GM23248 (cell line): ENCODE data around the gene LHX5. TPM values are rescaled to one million over a fixed set of nuclear protein-coding genes. Genes with fewer than 3 reads are reported as not detected.
"Not testable (repeated sequence)": the region's sequence is repeated elsewhere in the genome, so short reads cannot be mapped to it uniquely, and the experiment has no call there.

ENCODE experiments used
- DNase-seq: peaks from one replicate; pipeline ENCODE4 v3.0.0-alpha.2; 2015
- H2AFZ ChIP-seq: fragments of 200-600 bp; sonication (generic); 2 replicates; pipeline ENCODE4 v1.6.1; 2016; ENCODE audit warnings: antibody characterized with exemption
- H3F3A ChIP-seq: fragments of 200-600 bp; sonication (generic); 2 replicates; pipeline ENCODE4 v1.6.1; 2016; ENCODE audit warnings: mild to moderate bottlenecking, antibody characterized with exemption, mixed run types; ENCODE audit not compliant: insufficient read depth
- H3K27ac ChIP-seq: fragments of 200-600 bp; sonication (generic); 2 replicates; pipeline ENCODE4 v1.5.1; 2016; ENCODE audit warnings: mild to moderate bottlenecking
- H3K27me3 ChIP-seq: fragments of 200-600 bp; sonication (generic); replicated peaks from 2 replicates; pipeline ENCODE4 v1.6.1; 2016; ENCODE audit warnings: mild to moderate bottlenecking; ENCODE audit not compliant: insufficient read depth
- H3K36me3 ChIP-seq: fragments of 200-600 bp; sonication (generic); 2 replicates; pipeline ENCODE4 v1.6.1; 2016; ENCODE audit warnings: low read depth, mild to moderate bottlenecking
- H3K4me1 ChIP-seq: fragments of 200-600 bp; sonication (generic); 2 replicates; pipeline ENCODE4 v1.6.1; 2016; ENCODE audit warnings: mild to moderate bottlenecking; ENCODE audit not compliant: insufficient read depth
- H3K4me2 ChIP-seq: fragments of 200-600 bp; sonication (generic); one replicate; pipeline ENCODE4 v1.6.1; 2016; ENCODE audit warnings: mild to moderate bottlenecking; ENCODE audit not compliant: unreplicated experiment
- H3K4me3 ChIP-seq: fragments of 200-600 bp; sonication (generic); 2 replicates; pipeline ENCODE4 v1.5.1; 2016; ENCODE audit warnings: mild to moderate bottlenecking
- H3K79me2 ChIP-seq: fragments of 200-600 bp; sonication (generic); 2 replicates; pipeline ENCODE4 v1.6.1; 2016; ENCODE audit warnings: mild to moderate bottlenecking; ENCODE audit not compliant: insufficient read depth
- H3K9ac ChIP-seq: fragments of 200-600 bp; sonication (generic); 2 replicates; pipeline ENCODE4 v1.6.1; 2016; ENCODE audit warnings: mild to moderate bottlenecking
- H3K9me2 ChIP-seq: fragments of 200-600 bp; sonication (generic); 2 replicates; pipeline ENCODE4 v1.6.1; 2016; ENCODE audit warnings: mixed run types, mild to moderate bottlenecking, moderate library complexity; ENCODE audit not compliant: insufficient read depth
- H3K9me3 ChIP-seq: fragments of 200-600 bp; sonication (generic); one replicate; pipeline ENCODE4 v1.6.1; 2017; ENCODE audit warnings: low read depth
- H4K20me1 ChIP-seq: fragments of 200-600 bp; sonication (generic); 2 replicates; pipeline ENCODE4 v1.6.0; 2016; ENCODE audit not compliant: insufficient read depth
- EZH2 ChIP-seq: fragments of 200-600 bp; sonication (generic); IDR thresholded peaks from 2 replicates; pipeline ENCODE4 v1.6.1; 2018; ENCODE audit warnings: antibody characterized with exemption, mild to moderate bottlenecking; ENCODE audit not compliant: insufficient read depth, poor library complexity, severe bottlenecking
- EZH2phosphoT487 ChIP-seq: fragments of 200-600 bp; sonication (generic); IDR thresholded peaks from 2 replicates; pipeline ENCODE4 v1.6.1; 2018; ENCODE audit warnings: antibody characterized with exemption, moderate library complexity, mild to moderate bottlenecking, low read depth; ENCODE audit not compliant: insufficient read depth
- WGBS, 2 experiments: methylation state at CpG; one replicate each; pipeline ENCODE4 v1.1.6; 2015 to 2017; ENCODE audit warnings: low lambda C conversion rate in 2 of 2, low coverage in 1 of 2; ENCODE audit errors: missing lambda C conversion rate in 2 of 2; 5-methylcytosine and 5-hydroxymethylcytosine counted together
- in situ Hi-C: fragments of 300-500 bp; cut with MboI; formaldehyde crosslinking; loops from 2 replicates; pipeline ENCODE4 v1.15.0; 2020
- polyA plus RNA-seq: library from polyadenylated mRNA; unstranded; fragments of >200 nt; fragmentation: Nextera tagmentation; extraction: Ambion mirVana; gene quantifications from 2 replicates; pipeline ENCODE4 v1.2.1, GENCODE V29; 2016
- total RNA-seq: library from RNA; depleted of rRNA; stranded (reverse); fragments of >200 nt; shearing (Covaris generic); gene quantifications from 2 replicates; pipeline ENCODE4 v1.2.3, GENCODE V29; 2014

LHX5 gene
- total and polyA plus RNA-seq, 2 experiments from 2014 or later: not detected

DNA sequence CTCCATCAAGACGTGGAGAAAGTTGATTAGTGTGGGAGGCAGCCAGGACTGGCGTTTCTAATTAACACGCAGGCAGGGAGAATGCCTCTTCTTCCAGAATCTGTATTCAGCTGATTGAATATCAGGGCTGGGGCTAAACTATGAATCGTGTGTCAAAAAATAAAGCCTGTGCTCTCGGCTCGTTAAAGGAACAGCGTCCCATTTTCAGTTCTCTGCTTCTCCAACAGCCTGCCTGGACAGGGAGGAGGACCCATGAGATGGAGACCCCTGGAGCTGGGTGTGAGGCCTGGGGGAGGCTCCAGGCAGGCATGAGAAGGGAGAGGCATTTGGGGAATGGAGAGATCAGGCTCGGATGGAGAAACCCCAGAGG, 28.6 kb upstream of the LHX5 start:
- H3K4me3 ChIP-seq: no peak overlapping the region
- no peaks in the 10 kb centered on the region for H4K20me1 ChIP-seq
- H3K27ac ChIP-seq: no peak overlapping the region
- H3K36me3 ChIP-seq: no peaks in the 10 kb centered on the region
- no peaks in the 10 kb centered on the region for H3K9me3 ChIP-seq
- H3F3A ChIP-seq: no peaks in the 10 kb centered on the region
- no peaks in the 10 kb centered on the region for H3K9me2 ChIP-seq
- H3K4me1 ChIP-seq: no peaks in the 10 kb centered on the region
- no peak for DNase-seq
- TF ChIP-seq EZH2 (no peak), EZH2phosphoT487 (no peak)
- no peak overlapping the region for H3K4me2 ChIP-seq
- no peaks in the 10 kb centered on the region for H3K79me2 ChIP-seq
- in situ Hi-C loops: no loop called here
- H2AFZ ChIP-seq: no peak overlapping the region
- WGBS, 2 experiments: 6 to 13% methylated on average over 8 of the region's 8 CpGs
- no peak overlapping the region for H3K9ac ChIP-seq
- peaks cover 16% of the 10 kb centered on the region for H3K27me3 ChIP-seq

DNA sequence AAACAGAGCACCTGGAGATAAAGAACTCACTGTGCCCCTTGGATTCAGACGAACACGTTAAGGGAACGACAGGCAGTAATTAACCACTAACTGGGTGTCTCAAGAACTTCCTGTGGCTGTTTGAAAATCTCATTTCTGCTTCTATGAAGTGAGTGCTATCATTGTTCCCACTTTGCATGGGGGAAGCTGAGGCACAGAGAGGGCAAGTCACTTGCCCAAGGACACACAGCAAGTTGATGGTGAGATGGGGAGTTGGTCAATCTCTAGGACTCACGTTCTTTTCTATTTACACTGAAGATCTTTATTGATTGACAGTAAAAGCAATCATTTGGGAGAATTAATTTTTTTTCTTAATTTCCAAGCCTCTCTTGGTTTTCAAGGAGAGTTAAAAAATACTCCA, 26.8 kb upstream of the LHX5 start:
- no peaks in the 10 kb centered on the region for H3K9me2 ChIP-seq
- in situ Hi-C loops: no loop called here
- no peak overlapping the region for H3K4me3 ChIP-seq
- no peak overlapping the region for H3K4me2 ChIP-seq
- H3K9me3 ChIP-seq: no peaks in the 10 kb centered on the region
- H3K4me1 ChIP-seq: no peaks in the 10 kb centered on the region
- H2AFZ ChIP-seq: no peak overlapping the region
- H3K36me3 ChIP-seq: no peaks in the 10 kb centered on the region
- H4K20me1 ChIP-seq: no peaks in the 10 kb centered on the region
- H3K27me3 ChIP-seq: peaks cover 16% of the 10 kb centered on the region
- H3F3A ChIP-seq: no peaks in the 10 kb centered on the region
- no peak for DNase-seq
- no peak for TF ChIP-seq EZH2phosphoT487
- TF ChIP-seq EZH2: no peak
- H3K27ac ChIP-seq: no peak overlapping the region
- H3K79me2 ChIP-seq: no peaks in the 10 kb centered on the region
- 34 to 45% methylated on average over 4 of the region's 4 CpGs for WGBS, 2 experiments
- no peak overlapping the region for H3K9ac ChIP-seq

DNA sequence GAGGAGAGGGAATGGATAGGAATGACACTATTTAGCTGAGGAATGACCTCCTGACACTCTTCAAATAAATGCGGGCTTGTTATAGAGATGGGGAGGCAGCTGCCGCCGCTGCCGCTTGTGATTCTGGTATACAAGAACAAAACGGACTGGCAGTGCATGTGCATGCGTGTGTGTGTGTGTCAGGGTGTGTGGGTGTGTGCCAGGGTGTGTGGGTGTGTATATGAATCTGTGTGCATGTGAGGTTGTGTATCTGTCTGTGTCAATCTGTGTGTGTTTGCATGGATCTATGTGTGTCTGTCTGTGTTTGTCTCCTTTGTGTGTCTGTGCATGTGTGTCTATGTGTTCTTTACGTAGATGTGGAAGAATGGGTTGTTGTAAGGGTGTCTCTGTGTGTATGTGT, 26.0 kb upstream of the LHX5 start:
- H3K4me2 ChIP-seq: no peak overlapping the region
- no peak for DNase-seq
- no peaks in the 10 kb centered on the region for H3F3A ChIP-seq
- H3K36me3 ChIP-seq: no peaks in the 10 kb centered on the region
- H3K27me3 ChIP-seq: peaks cover 16% of the 10 kb centered on the region
- H3K9me2 ChIP-seq: no peaks in the 10 kb centered on the region
- TF ChIP-seq EZH2phosphoT487: no peak
- TF ChIP-seq EZH2: no peak
- H3K4me3 ChIP-seq: no peak overlapping the region
- 59 to 66% methylated on average over 7 of the region's 7 CpGs for WGBS, 2 experiments
- H3K27ac ChIP-seq: no peak overlapping the region
- no peak overlapping the region for H3K9ac ChIP-seq
- in situ Hi-C loops: no loop called here
- H3K4me1 ChIP-seq: no peaks in the 10 kb centered on the region
- H3K79me2 ChIP-seq: no peaks in the 10 kb centered on the region
- no peak overlapping the region for H2AFZ ChIP-seq
- no peaks in the 10 kb centered on the region for H3K9me3 ChIP-seq
- H4K20me1 ChIP-seq: no peaks in the 10 kb centered on the region

DNA sequence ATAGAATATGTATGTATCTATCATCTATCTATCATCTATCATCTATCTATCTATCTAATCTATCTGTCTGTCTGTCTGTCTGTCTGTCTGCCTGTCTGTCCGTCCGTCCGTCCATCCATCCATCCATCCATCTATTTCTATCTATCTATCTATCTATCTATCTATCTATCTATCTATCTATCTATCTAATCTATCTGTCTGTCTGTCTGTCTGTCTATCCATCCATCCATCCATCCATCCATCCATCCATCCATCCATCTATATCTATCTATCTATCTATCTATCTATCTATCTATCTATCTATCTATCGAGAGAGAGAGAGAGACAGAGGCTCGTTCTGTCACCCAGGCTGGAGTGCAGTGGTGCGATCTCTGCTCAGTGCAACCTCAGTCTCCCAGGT, 24.3 kb upstream of the LHX5 start:
- H3K4me1 ChIP-seq, in situ Hi-C loops, H3K9me3 ChIP-seq, H4K20me1 ChIP-seq, H3K79me2 ChIP-seq, H3F3A ChIP-seq, H2AFZ ChIP-seq, H3K36me3 ChIP-seq, H3K4me3 ChIP-seq, H3K9ac ChIP-seq, DNase-seq, H3K27ac ChIP-seq, H3K9me2 ChIP-seq, H3K4me2 ChIP-seq: not testable (repeated sequence)
- WGBS, 2 experiments: 79 to 82% methylated on average over 6 of the region's 6 CpGs
- H3K27me3 ChIP-seq: peaks cover 15% of the 10 kb centered on the region

DNA sequence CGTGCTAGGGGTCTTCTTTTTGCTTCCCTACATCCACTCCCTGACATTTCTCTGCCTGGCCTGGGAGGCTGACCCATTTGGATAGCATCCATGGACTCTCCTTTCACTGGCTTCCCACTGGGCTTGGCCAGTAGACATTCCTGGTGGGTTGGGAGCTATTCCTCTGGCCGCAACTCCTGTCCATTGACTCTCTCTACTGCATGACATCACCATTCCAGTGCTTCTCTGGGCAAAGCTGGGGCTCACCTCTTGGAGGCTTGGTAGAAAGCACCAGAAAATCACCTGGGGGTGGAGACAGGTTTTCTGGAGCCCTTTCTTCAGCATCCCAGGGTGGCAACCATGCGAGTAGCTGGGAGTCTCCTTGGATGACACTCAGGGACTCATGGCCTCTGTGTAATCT, 16.7 kb upstream of the LHX5 start:
- in situ Hi-C loops: no loop called here
- H3K36me3 ChIP-seq: no peaks in the 10 kb centered on the region
- no peaks in the 10 kb centered on the region for H4K20me1 ChIP-seq
- H3F3A ChIP-seq: no peaks in the 10 kb centered on the region
- H3K9me2 ChIP-seq: no peaks in the 10 kb centered on the region; the same call in 1 of the 2 replicates
- TF ChIP-seq EZH2 (no peak), EZH2phosphoT487 (no peak)
- H3K4me2 ChIP-seq: no peak overlapping the region
- no peak for DNase-seq
- H3K4me3 ChIP-seq: no peak overlapping the region
- H2AFZ ChIP-seq: no peak overlapping the region
- no peaks in the 10 kb centered on the region for H3K79me2 ChIP-seq
- no peak overlapping the region for H3K27ac ChIP-seq
- WGBS, 2 experiments: 33 to 37% methylated on average over 3 of the region's 3 CpGs
- H3K4me1 ChIP-seq: no peaks in the 10 kb centered on the region
- H3K9ac ChIP-seq: no peak overlapping the region
- H3K9me3 ChIP-seq: no peaks in the 10 kb centered on the region
- H3K27me3 ChIP-seq: no peaks in the 10 kb centered on the region; the same call in 1 of the 2 replicates
